Left lung (tissue), 10 donors: Measurements from ENCODE around the gene BAIAP2L2. TPM values are rescaled to one million over a fixed set of nuclear protein-coding genes. Genes with fewer than 3 reads are reported as not detected.
"Not testable (repeated sequence)": the region's sequence is repeated elsewhere in the genome, so short reads cannot be mapped to it uniquely, and the experiment has no call there.

Experiments
- ATAC-seq: fragments of 200-7000 bp; cut with Tn5 transposase; one replicate; pipeline ENCODE4 v1.9.1; 2020; ENCODE audit warnings: moderate library complexity
- DNase-seq, 4 donors: peaks; one replicate each; pipeline ENCODE4 v3.0.0-alpha.2; 2013 to 2020
- H3K27ac ChIP-seq, 2 donors: fragments of 200-600 bp; sonication (generic) in 1 of 2; one replicate each; pipeline versions ENCODE4 v1.5.0 to v1.8.0; 2020 to 2021
- H3K27me3 ChIP-seq, 2 donors: fragments of 200-600 bp; sonication (generic) in 1 of 2; one replicate each; pipeline versions ENCODE4 v1.5.0 to v1.8.0; 2020 to 2021
- H3K36me3 ChIP-seq, 2 donors: fragments of 200-600 bp; sonication (generic) in 1 of 2; one replicate each; pipeline versions ENCODE4 v1.5.0 to v1.8.0; 2020 to 2021
- H3K4me1 ChIP-seq, 2 donors: fragments of 200-600 bp; one replicate each; pipeline ENCODE4 v1.8.0; 2021
- H3K4me3 ChIP-seq, 2 donors: fragments of 200-600 bp; sonication (generic) in 1 of 2; one replicate each; pipeline versions ENCODE4 v1.5.0 to v1.8.0; 2020 to 2021; ENCODE audit warnings: mild to moderate bottlenecking in 1 of 2
- H3K9me3 ChIP-seq, 2 donors: fragments of 200-600 bp; sonication (generic) in 1 of 2; one replicate each; pipeline versions ENCODE4 v1.5.0 to v1.8.0; 2020 to 2021
- CTCF ChIP-seq, 2 donors: fragments of 200-600 bp; sonication (generic) in 1 of 2; IDR thresholded peaks; one replicate each; pipeline versions ENCODE4 v1.5.0 to v1.8.0; 2021; ENCODE audit warnings: antibody characterized with exemption in 2 of 2
- intact Hi-C, 2 donors: fragments of 100-400 bp; cut with DNase I; formaldehyde crosslinking; loops; one replicate each; pipeline versions ENCODE4 v1.11.2 to v1.14.2; 2022
- polyA plus RNA-seq, 6 donors: library from polyadenylated mRNA; unstranded; fragments of 120-200 nt; gene quantifications; one replicate each; pipeline ENCODE4 v1.2.1, GENCODE V29; 2013; ENCODE audit not compliant: insufficient read length in 6 of 6
- total RNA-seq, 2 donors: library from RNA; stranded (reverse); fragmentation: NEBNext Ultra II Directional; extraction: Animal tissue kit (Norgen Biotek cat#: 25700); gene quantifications; one replicate each; pipeline ENCODE4 v1.2.1, GENCODE V29; 2021
- donor health status: DM: no; HTN: yes; CAD: no.
- donor health status: DM: no; HTN: no; CAD: no.

Gene BAIAP2L2
- total and polyA plus RNA-seq, 8 donors = 0.34 to 1.5 (median 0.99) TPM

GRCh38 chr22:38148245-38148644 is 37.8 kb upstream of the BAIAP2L2 start:
- no peak overlapping the region for H3K4me3 ChIP-seq
- intact Hi-C loops = no loop called here
- H3K9me3 ChIP-seq = no peaks in the 10 kb centered on the region
- H3K27ac ChIP-seq = peak overlapping the region in 1 of 2 donors; percentile 72
- peaks cover 0 to 19% of the 10 kb centered on the region in 2 donors for H3K4me1 ChIP-seq
- H3K27me3 ChIP-seq = no peaks in the 10 kb centered on the region
- TF ChIP-seq CTCF (IDR thresholded peaks at IDR 0.05) = no peak
- ATAC-seq (no peak), DNase-seq (no peak)
- no peaks in the 10 kb centered on the region for H3K36me3 ChIP-seq

GRCh38 chr22:38146166-38146565 is 35.7 kb upstream of the BAIAP2L2 start:
- H3K4me3 ChIP-seq, ATAC-seq, H3K27me3 ChIP-seq, H3K9me3 ChIP-seq, intact Hi-C loops, DNase-seq, H3K27ac ChIP-seq, H3K36me3 ChIP-seq: not testable (repeated sequence)
- H3K4me1 ChIP-seq = peaks cover 0 to 19% of the 10 kb centered on the region in 2 donors

GRCh38 chr22:38144025-38144405 is 33.5 kb upstream of the BAIAP2L2 start:
- no peak for DNase-seq
- TF ChIP-seq CTCF (IDR thresholded peaks at IDR 0.05) = no peak
- intact Hi-C loops = no loop called here
- H3K27me3 ChIP-seq = no peaks in the 10 kb centered on the region
- H3K4me3 ChIP-seq = no peak overlapping the region
- H3K9me3 ChIP-seq = no peaks in the 10 kb centered on the region
- ATAC-seq = no peak
- H3K36me3 ChIP-seq = no peaks in the 10 kb centered on the region
- H3K4me1 ChIP-seq = peaks cover 0 to 19% of the 10 kb centered on the region in 2 donors
- no peak overlapping the region for H3K27ac ChIP-seq

- no peak for ATAC-seq
- no peak overlapping the region for H3K27ac ChIP-seq
- H3K9me3 ChIP-seq = no peaks in the 10 kb centered on the region
- H3K4me1 ChIP-seq = peaks cover 0 to 8% of the 10 kb centered on the region in 2 donors
- no peak for DNase-seq
- intact Hi-C loops = no loop called here
- H3K36me3 ChIP-seq = peaks cover 0 to 9% of the 10 kb centered on the region in 2 donors
- H3K4me3 ChIP-seq = no peak overlapping the region
- no peaks in the 10 kb centered on the region for H3K27me3 ChIP-seq
- TF ChIP-seq CTCF (IDR thresholded peaks at IDR 0.05) = no peak
Measured at GRCh38 chr22:38142606-38143005, 32.1 kb upstream of the BAIAP2L2 start.

- Histone ChIP-seq H3K4me1 (no peaks in the 10 kb centered on the region), H3K27me3 (no peaks in the 10 kb centered on the region), H3K9me3 (no peaks in the 10 kb centered on the region), H3K27ac (no peak overlapping the region), H3K4me3 (no peak overlapping the region), H3K36me3 (peaks cover 0 to 10% of the 10 kb centered on the region in 2 donors)
- intact Hi-C loops = no loop called here
- no peak for ATAC-seq
- no peak for DNase-seq
- no peak for TF ChIP-seq CTCF (IDR thresholded peaks at IDR 0.05)
Measured at GRCh38 chr22:38141217-38141973, 30.9 kb upstream of the BAIAP2L2 start.

- Histone ChIP-seq H3K9me3 (no peaks in the 10 kb centered on the region), H3K27ac (no peak overlapping the region), H3K27me3 (no peaks in the 10 kb centered on the region), H3K4me1 (no peaks in the 10 kb centered on the region), H3K36me3 (peaks cover 0 to 16% of the 10 kb centered on the region in 2 donors), H3K4me3 (no peak overlapping the region)
- TF ChIP-seq CTCF (IDR thresholded peaks at IDR 0.05) = no peak
- ATAC-seq = no peak
- DNase-seq = no peak
- intact Hi-C loops = no loop called here
Measured at GRCh38 chr22:38139901-38140300, 29.4 kb upstream of the BAIAP2L2 start.
